Measurements from ENCODE around the gene SHB. TPM values are rescaled to one million over a fixed set of nuclear protein-coding genes. Genes with fewer than 3 reads are reported as not detected.

Gene SHB
- total and polyA plus RNA-seq, 2 of the 13 experiments (the other 11 are each of a cell fraction or from before 2014, with no cell fraction given): 19.4 to 20.7 TPM

DNA sequence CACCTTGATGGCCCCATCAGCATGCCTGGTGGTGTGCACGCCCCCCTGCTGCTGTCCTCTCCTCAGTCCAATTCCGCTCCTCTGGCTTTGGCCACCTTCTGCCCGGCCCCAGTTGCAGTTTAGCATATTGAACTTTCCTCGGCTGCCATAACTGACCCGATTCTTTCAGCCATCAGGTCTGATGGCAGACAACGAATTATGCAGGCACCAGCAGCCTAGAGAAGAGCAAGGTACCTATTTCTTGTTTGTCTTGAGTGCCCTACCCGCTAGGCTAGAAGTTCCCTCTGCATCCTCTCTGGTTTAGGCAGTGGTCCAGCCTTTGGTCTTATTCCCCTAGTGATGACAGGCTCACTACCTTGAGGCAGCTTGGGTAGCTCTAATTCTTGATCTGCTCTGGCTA lies 122.1 kb downstream of the SHB start:
- H3K36me3 ChIP-seq (replicated peaks in 1 of 2; ENCODE audit: control insufficient read depth in 1 of 2, insufficient read depth in 2 of 2, low read length in 2 of 2): peaks cover 54 to 97% of the 10 kb centered on the region in 2 experiments
- intact Hi-C loops (cut with micrococcal nuclease; ENCODE audit: unreplicated experiment) (no loop called here), in situ Hi-C loops (cut with HindIII; ENCODE audit: extremely low pct_ligation_motif_present, low pct_unique_long_range_greater_than_20kb) (no loop called here)
- no peak for DNase-seq (ENCODE audit: low spot score)
- BruUV-seq (replicated peaks): no TSS peak
- H3K4me3 ChIP-seq (replicated peaks in 1 of 3; ENCODE audit: insufficient read depth in 1 of 3, low read depth in 2 of 3, low read length in 3 of 3): no peak overlapping the region
- CTCF ChIA-PET (ENCODE audit: low intra/inter-chr PET ratio, low total read pairs): no interaction called here
- H3K4me2 ChIP-seq (ENCODE audit: low read depth, low read length): no peak overlapping the region
- 97% methylated on average over 7 of the region's 7 CpGs for WGBS (ENCODE audit: low lambda C conversion rate)
- POLR2A ChIA-PET: no interaction called here
- H3K27ac ChIP-seq (ENCODE audit: extremely low read length, insufficient read depth, low read length): no peak overlapping the region
- no peak overlapping the region for H2AFZ ChIP-seq (ENCODE audit: low read length)
- FAIRE-seq: no peak
- H4K20me1 ChIP-seq (ENCODE audit: insufficient read depth, low read length): peaks cover 14% of the 10 kb centered on the region; the same call in 1 of the 2 replicates
- ATAC-seq: no peak
- no peaks in the 10 kb centered on the region for H3K9me3 ChIP-seq (ENCODE audit: low read length)
- peaks cover 16% of the 10 kb centered on the region for H3K4me1 ChIP-seq (ENCODE audit: insufficient read depth, low read length)
- no peaks in the 10 kb centered on the region for H3K27me3 ChIP-seq (ENCODE audit: control insufficient read depth in 1 of 2, insufficient read depth in 2 of 2, low read length in 2 of 2)
- no peak overlapping the region for H3K9ac ChIP-seq (ENCODE audit: insufficient read depth, low read depth, low read length)
- H3K79me2 ChIP-seq (ENCODE audit: insufficient read depth, low read length): no peaks in the 10 kb centered on the region
- TF ChIP-seq PHF21A (CRISPR knock-in tag; IDR thresholded peaks at IDR 0.05) (no peak), ZFP90 (CRISPR knock-in tag; IDR thresholded peaks at IDR 0.05; ENCODE audit: borderline replicate concordance) (no peak)

DNA sequence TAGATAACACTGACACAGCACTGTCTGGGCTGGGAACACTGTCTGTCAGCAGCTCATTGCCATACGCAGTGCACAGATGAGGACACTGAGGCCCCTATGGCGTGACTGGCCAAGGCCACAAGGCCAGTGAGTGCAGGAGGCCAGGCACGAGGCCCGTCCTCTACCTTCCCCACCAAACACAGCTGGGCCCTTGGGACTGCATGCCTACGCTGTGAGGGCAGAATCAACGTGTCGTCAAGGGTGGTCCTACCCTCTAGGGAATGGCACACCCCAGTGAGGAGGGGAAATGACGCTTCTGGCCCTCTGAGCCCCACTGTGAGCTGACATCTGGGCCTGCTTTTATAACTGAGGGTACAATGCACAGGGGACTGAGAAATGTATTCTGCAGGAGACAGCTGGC lies 123.0 kb downstream of the SHB start:
- Histone ChIP-seq H3K9ac (ENCODE audit: insufficient read depth, low read depth, low read length) (no peak overlapping the region), H2AFZ (ENCODE audit: low read length) (no peak overlapping the region), H3K4me1 (ENCODE audit: insufficient read depth, low read length) (peaks cover 16% of the 10 kb centered on the region), H3K27me3 (ENCODE audit: control insufficient read depth in 1 of 2, insufficient read depth in 2 of 2, low read length in 2 of 2) (no peaks in the 10 kb centered on the region), H3K27ac (ENCODE audit: extremely low read length, insufficient read depth, low read length) (no peak overlapping the region), H3K4me3 (replicated peaks in 1 of 3; ENCODE audit: insufficient read depth in 1 of 3, low read depth in 2 of 3, low read length in 3 of 3) (no peak overlapping the region), H4K20me1 (ENCODE audit: insufficient read depth, low read length) (peaks cover 18% of the 10 kb centered on the region; the same call in 1 of the 2 replicates), H3K9me3 (ENCODE audit: low read length) (no peaks in the 10 kb centered on the region), H3K79me2 (ENCODE audit: insufficient read depth, low read length) (no peaks in the 10 kb centered on the region), H3K36me3 (replicated peaks in 1 of 2; ENCODE audit: control insufficient read depth in 1 of 2, insufficient read depth in 2 of 2, low read length in 2 of 2) (peaks cover 56 to 97% of the 10 kb centered on the region in 2 experiments), H3K4me2 (ENCODE audit: low read depth, low read length) (no peak overlapping the region)
- DNase-seq (ENCODE audit: low spot score): no peak
- no peak for ATAC-seq
- in situ Hi-C loops (cut with HindIII; ENCODE audit: extremely low pct_ligation_motif_present, low pct_unique_long_range_greater_than_20kb) (no loop called here), intact Hi-C loops (cut with micrococcal nuclease; ENCODE audit: unreplicated experiment) (no loop called here)
- TF ChIP-seq HIVEP1 (CRISPR knock-in tag; IDR thresholded peaks at IDR 0.05) (no peak), AGO2 (optimal IDR thresholded peaks at IDR 0.05; ENCODE audit: low read depth, low read length) (peak; percentile 35), RBM22 (optimal IDR thresholded peaks at IDR 0.05; ENCODE audit: low read length) (peak; percentile 86)
- POLR2A ChIA-PET: no interaction called here
- no peak for FAIRE-seq
- WGBS (ENCODE audit: low lambda C conversion rate): no CpG with 5 or more reads among the region's 8 CpGs
- no TSS peak for BruUV-seq (replicated peaks)
- CTCF ChIA-PET (ENCODE audit: low intra/inter-chr PET ratio, low total read pairs): no interaction called here

Data from HepG2 (cell line).